ENCODE data around the gene SPAG17.

- TF ChIP-seq SUZ12 (IDR thresholded peaks at IDR 0.05) (no peak), CTBP1 (IDR thresholded peaks at IDR 0.05; ENCODE audit: borderline replicate concordance) (no peak), FOXK2 (IDR thresholded peaks at IDR 0.05) (no peak), ARNT (IDR thresholded peaks at IDR 0.05) (no peak), SP1 (IDR thresholded peaks at IDR 0.05) (no peak), FOXM1 (IDR thresholded peaks at IDR 0.05; ENCODE audit: borderline replicate concordance) (no peak), ELF4 (IDR thresholded peaks at IDR 0.05) (no peak)
- TF ChIP-seq, protein P1, sequence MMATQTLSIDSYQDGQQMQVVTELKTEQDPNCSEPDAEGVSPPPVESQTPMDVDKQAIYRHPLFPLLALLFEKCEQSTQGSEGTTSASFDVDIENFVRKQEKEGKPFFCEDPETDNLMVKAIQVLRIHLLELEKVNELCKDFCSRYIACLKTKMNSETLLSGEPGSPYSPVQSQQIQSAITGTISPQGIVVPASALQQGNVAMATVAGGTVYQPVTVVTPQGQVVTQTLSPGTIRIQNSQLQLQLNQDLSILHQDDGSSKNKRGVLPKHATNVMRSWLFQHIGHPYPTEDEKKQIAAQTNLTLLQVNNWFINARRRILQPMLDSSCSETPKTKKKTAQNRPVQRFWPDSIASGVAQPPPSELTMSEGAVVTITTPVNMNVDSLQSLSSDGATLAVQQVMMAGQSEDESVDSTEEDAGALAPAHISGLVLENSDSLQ (IDR thresholded peaks at IDR 0.05), result no peak
Observed at GRCh38 chr1:117930173-117930447, 254.9 kb downstream of the SPAG17 start.
